ENCODE results near the gene DES.
"Not testable (repeated sequence)": the region's sequence is repeated elsewhere in the genome, so short reads cannot be mapped to it uniquely, and the experiment has no call there.

Gene DES

GRCh38 chr2:219388121-219388906 lies 29.9 kb upstream of the DES start:
- Mint-ChIP-seq H3K4me3 (peak overlapping the region; percentile 65), H3K36me3 (ENCODE audit: low read depth) (peaks cover 44% of the 10 kb centered on the region), H3K27ac (peak overlapping the region; percentile 88), H3K4me1 (ENCODE audit: low read depth) (peaks cover 44% of the 10 kb centered on the region), H3K9me3 (no peaks in the 10 kb centered on the region), H3K27me3 (peaks cover 5% of the 10 kb centered on the region)
- intact Hi-C loops (cut with micrococcal nuclease) = loop anchor here (1.0 to 10.0 kb wide), 4 partner anchors 10 to 214 kb away; partner anchors contain the start of genes CNPPD1, DNAJB2, GMPPA and RETREG2

DNA sequence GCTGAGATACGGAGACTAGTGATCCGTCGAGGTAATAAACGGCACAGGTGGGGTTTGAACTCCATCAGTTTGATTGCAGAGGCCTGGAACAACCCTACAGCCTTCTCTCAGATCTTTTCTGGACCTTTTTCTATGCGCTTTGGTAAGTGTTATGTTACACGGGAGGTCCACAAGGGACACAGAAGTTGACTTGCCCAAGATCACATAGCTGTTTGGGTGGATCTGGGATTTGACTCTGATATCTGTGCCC lies 29.3 kb upstream of the DES start:
- Mint-ChIP-seq H3K9me3 (peaks cover 5% of the 10 kb centered on the region), H3K36me3 (ENCODE audit: low read depth) (peaks cover 42% of the 10 kb centered on the region), H3K4me1 (ENCODE audit: low read depth) (peaks cover 42% of the 10 kb centered on the region), H3K4me3 (no peak overlapping the region), H3K27me3 (peaks cover 7% of the 10 kb centered on the region), H3K27ac (peak overlapping the region; percentile 88)
- intact Hi-C loops (cut with micrococcal nuclease) = loop anchor here (1.0 to 10.0 kb wide), 4 partner anchors 9 to 214 kb away; partner anchors contain the start of genes CNPPD1, DNAJB2, GMPPA and RETREG2

GRCh38 chr2:219392754-219393153 lies 25.4 kb upstream of the DES start:
- Mint-ChIP-seq H3K27me3 (peaks cover 10% of the 10 kb centered on the region), H3K9me3 (peaks cover 12% of the 10 kb centered on the region), H3K4me3 (no peak overlapping the region), H3K36me3 (ENCODE audit: low read depth) (peaks cover 16% of the 10 kb centered on the region), H3K4me1 (ENCODE audit: low read depth) (peaks cover 40% of the 10 kb centered on the region), H3K27ac (no peak overlapping the region)
- intact Hi-C loops (cut with micrococcal nuclease) = no loop called here

DNA sequence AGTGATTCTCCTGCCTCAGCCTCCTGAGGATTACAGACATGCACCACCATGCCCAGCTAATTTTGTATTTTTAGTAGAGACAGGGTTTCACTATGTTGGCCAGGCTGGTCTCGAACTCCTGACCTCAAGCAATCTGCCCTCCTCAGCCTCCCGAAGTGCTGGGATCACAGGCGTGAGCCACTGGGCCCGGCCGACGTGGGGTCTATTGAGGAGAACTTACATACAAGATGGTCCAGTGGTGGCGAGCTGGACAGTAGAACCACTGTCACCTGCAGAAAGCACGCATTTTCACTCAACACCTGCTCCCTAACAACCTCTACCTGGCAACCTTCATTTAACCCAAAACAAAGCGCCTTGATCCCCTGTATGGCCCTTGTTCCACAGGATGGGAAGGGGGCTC lies 23.1 kb upstream of the DES start:
- not testable (repeated sequence) for H3K27me3 Mint-ChIP-seq, H3K4me3 Mint-ChIP-seq
- Mint-ChIP-seq H3K27ac (peak overlapping the region; percentile 65), H3K4me1 (ENCODE audit: low read depth) (peaks cover 56% of the 10 kb centered on the region), H3K36me3 (ENCODE audit: low read depth) (peaks cover 18% of the 10 kb centered on the region), H3K9me3 (peaks cover 12% of the 10 kb centered on the region)
- intact Hi-C loops (cut with micrococcal nuclease) = loop anchor here (5.0 kb wide), 1 partner anchor 202 kb away; the partner anchor contains the start of gene STK11IP

- intact Hi-C loops (cut with micrococcal nuclease) = loop anchor here (5.0 kb wide), 1 partner anchor 202 kb away; the partner anchor contains the start of gene STK11IP
- H3K36me3 Mint-ChIP-seq (ENCODE audit: low read depth) = peaks cover 22% of the 10 kb centered on the region
- peaks cover 10% of the 10 kb centered on the region for H3K27me3 Mint-ChIP-seq
- no peak overlapping the region for H3K4me3 Mint-ChIP-seq
- peaks cover 62% of the 10 kb centered on the region for H3K4me1 Mint-ChIP-seq (ENCODE audit: low read depth)
- peak overlapping the region; percentile 9 for H3K27ac Mint-ChIP-seq
- H3K9me3 Mint-ChIP-seq = peaks cover 12% of the 10 kb centered on the region
These were observed 22.6 kb upstream of the DES start for GRCh38 chr2:219395609-219396008.

DNA sequence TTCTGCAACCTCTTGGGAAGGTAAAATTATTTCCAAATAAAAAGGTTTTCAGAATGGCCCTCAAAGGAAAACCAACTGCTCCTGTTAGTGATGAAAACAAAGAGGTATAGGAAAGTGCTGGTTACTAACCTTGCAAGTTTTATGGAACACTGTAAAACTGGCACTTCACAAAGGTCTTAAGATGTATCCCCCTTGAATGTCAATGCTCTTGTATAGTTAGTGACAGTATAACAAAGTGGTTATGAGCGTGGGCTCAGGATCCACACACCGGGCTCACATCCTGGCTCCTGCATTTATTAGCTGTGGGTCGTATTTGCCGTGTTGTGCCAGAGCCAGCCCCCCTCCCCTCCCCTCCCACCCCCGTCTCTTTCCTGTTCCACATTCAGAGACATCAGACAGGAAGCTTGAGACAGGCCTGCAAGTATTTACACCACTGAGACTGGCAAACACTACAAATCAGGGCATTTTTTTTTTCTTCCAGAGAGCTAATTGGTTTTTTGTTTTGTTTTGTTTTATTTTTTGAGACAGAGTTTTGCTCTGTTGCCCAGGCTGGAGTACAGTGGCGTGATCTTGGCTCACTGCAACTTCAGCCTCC lies 21.2 kb upstream of the DES start:
- Mint-ChIP-seq H3K36me3 (ENCODE audit: low read depth) (peaks cover 22% of the 10 kb centered on the region), H3K4me3 (peak overlapping the region; percentile 39), H3K27me3 (peaks cover 10% of the 10 kb centered on the region), H3K27ac (peak overlapping the region; percentile 99), H3K4me1 (ENCODE audit: low read depth) (peaks cover 68% of the 10 kb centered on the region), H3K9me3 (peaks cover 12% of the 10 kb centered on the region)
- intact Hi-C loops (cut with micrococcal nuclease) = loop anchor here (5.0 kb wide), 1 partner anchor 200 kb away; the partner anchor contains the start of gene STK11IP

DNA sequence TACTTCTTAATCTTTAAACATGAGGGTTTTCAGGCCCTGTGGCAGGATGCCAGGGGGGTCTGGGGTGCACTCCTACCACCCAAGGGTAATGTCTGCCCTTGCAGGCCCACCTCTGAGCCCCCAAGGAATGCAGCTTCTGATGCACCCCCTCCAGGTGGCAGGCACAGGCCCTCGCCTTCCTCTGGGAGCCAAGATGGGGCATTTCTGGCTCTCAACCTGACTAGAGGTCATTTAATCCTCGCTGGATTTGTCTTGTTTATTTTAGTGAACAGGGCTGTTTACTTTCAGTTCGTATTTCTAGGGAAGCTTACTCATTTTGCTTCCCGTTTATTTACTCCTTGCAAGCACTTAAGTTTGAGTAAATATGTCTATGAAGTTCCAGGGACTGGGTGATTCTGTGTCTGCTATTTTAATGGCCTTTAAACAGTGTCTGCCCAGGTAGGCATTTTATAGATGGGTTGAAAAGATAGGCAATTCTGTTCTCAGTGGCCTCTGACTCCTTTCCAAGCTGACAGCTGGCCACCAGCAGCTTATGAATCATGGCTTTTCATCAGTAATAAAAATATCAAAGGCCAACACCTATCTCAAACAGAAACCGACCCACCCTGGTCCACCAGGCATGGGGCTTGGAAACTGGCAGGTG lies 19.3 kb upstream of the DES start:
- peaks cover 19% of the 10 kb centered on the region for H3K36me3 Mint-ChIP-seq (ENCODE audit: low read depth)

GRCh38 chr2:219399716-219400478 lies 18.3 kb upstream of the DES start:
- intact Hi-C loops (cut with micrococcal nuclease) = loop anchor here (5.0 kb wide), 1 partner anchor 197 kb away; the partner anchor contains the start of gene STK11IP
- H3K9me3 Mint-ChIP-seq = no peaks in the 10 kb centered on the region
- peak overlapping the region; percentile 99 for H3K27ac Mint-ChIP-seq
- H3K27me3 Mint-ChIP-seq = peaks cover 11% of the 10 kb centered on the region
- peaks cover 83% of the 10 kb centered on the region for H3K4me1 Mint-ChIP-seq (ENCODE audit: low read depth)
- peaks cover 14% of the 10 kb centered on the region for H3K36me3 Mint-ChIP-seq (ENCODE audit: low read depth)
- no peak overlapping the region for H3K4me3 Mint-ChIP-seq

More for the DNA sequence above, 19.3 kb upstream of the DES start:
- Mint-ChIP-seq H3K4me3 (peak overlapping the region; percentile 37), H3K9me3 (peaks cover 7% of the 10 kb centered on the region), H3K27ac (peak overlapping the region; percentile 99), H3K27me3 (peaks cover 5% of the 10 kb centered on the region), H3K4me1 (ENCODE audit: low read depth) (peaks cover 84% of the 10 kb centered on the region)
- intact Hi-C loops (cut with micrococcal nuclease) = loop anchor here (1.0 to 5.0 kb wide), 2 partner anchors 11 to 198 kb away; partner anchors contain the start of gene STK11IP

GRCh38 chr2:219400562-219400961 lies 17.6 kb upstream of the DES start:
- intact Hi-C loops (cut with micrococcal nuclease) = no loop called here
- peaks cover 13% of the 10 kb centered on the region for H3K27me3 Mint-ChIP-seq
- H3K27ac Mint-ChIP-seq = peak overlapping the region; percentile 99
- peaks cover 14% of the 10 kb centered on the region for H3K36me3 Mint-ChIP-seq (ENCODE audit: low read depth)
- H3K9me3 Mint-ChIP-seq = no peaks in the 10 kb centered on the region
- no peak overlapping the region for H3K4me3 Mint-ChIP-seq
- peaks cover 81% of the 10 kb centered on the region for H3K4me1 Mint-ChIP-seq (ENCODE audit: low read depth)

DNA sequence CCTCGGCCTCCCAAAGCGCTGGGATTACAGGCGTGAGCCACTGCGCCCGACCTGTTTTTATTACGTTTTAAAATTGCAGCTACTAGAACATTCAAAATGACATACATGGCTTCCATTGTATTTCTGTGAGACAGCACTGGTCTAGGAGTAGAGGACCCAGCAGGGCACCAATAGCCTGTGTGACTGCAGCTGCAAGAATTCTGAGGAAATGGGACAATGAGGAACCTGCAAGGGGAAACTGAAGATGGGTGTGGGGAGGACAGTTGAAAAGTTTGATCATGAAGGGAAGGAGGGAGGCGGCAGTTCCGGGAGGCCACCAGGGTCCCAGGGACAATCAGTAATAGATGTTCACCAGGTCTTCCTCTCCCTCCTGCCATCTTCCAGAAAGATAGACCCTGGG lies 16.6 kb upstream of the DES start:
- Mint-ChIP-seq H3K9me3 (no peaks in the 10 kb centered on the region), H3K4me1 (ENCODE audit: low read depth) (peaks cover 75% of the 10 kb centered on the region), H3K27ac (peak overlapping the region; percentile 99), H3K4me3 (peak overlapping the region; percentile 61), H3K27me3 (peaks cover 13% of the 10 kb centered on the region), H3K36me3 (ENCODE audit: low read depth) (peaks cover 14% of the 10 kb centered on the region)
- intact Hi-C loops (cut with micrococcal nuclease) = loop anchor here (2.0 kb wide), 1 partner anchor 129 kb away; no protein-coding TSS in a partner anchor

DNA sequence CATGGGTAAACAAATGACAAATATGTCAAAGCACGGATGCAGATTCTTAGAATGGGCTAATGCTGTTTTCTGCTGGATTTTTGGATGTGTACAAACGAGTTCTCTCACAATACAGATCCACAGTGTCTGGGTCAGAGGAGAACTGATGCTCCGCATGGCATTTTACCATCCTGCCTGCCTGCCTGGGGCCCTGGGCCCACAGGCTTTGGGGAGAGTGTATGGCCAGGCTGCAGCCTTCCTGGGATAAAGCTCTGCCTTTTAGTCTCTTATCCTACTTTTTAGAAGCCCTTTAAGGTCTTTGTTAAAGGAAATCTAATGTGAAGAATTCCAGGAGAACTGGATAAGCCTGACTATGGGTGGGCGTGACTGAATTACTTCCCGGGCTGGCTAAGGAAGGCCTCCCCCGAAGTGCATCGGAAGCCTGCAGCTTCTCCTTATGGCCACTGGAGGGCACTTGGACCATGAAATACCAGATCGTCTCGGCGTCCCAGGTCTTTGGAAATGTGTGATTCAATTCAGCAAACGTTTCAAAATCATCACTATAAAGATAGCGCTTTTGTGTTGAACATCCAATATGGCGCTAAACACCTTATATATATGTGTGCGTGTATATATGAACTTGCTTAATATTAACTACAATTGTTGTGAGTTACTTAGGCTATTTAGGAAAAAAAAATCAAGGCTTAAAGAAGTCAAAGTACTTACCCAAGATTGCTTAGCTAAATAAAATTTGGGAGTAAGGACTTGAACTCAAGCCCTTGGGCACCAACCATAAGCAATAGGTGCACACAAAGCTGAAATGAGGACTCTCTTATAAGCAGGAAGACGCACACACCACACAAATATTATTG lies 15.3 kb upstream of the DES start:
- Mint-ChIP-seq H3K4me3 (no peak overlapping the region), H3K36me3 (ENCODE audit: low read depth) (peaks cover 7% of the 10 kb centered on the region), H3K27me3 (peaks cover 16% of the 10 kb centered on the region), H3K27ac (peak overlapping the region; percentile 99), H3K9me3 (no peaks in the 10 kb centered on the region), H3K4me1 (ENCODE audit: low read depth) (peaks cover 72% of the 10 kb centered on the region)
- intact Hi-C loops (cut with micrococcal nuclease) = loop anchor here (1.0 to 2.0 kb wide), 2 partner anchors 30 to 128 kb away; no protein-coding TSS in a partner anchor

- peak overlapping the region; percentile 66 for H3K27ac Mint-ChIP-seq
- H3K9me3 Mint-ChIP-seq = no peaks in the 10 kb centered on the region
- H3K4me3 Mint-ChIP-seq = no peak overlapping the region
- H3K4me1 Mint-ChIP-seq (ENCODE audit: low read depth) = peaks cover 67% of the 10 kb centered on the region
- H3K36me3 Mint-ChIP-seq (ENCODE audit: low read depth) = peaks cover 7% of the 10 kb centered on the region
- intact Hi-C loops (cut with micrococcal nuclease) = loop anchor here (1.0 to 2.0 kb wide), 2 partner anchors 29 to 127 kb away; no protein-coding TSS in a partner anchor
- peaks cover 24% of the 10 kb centered on the region for H3K27me3 Mint-ChIP-seq
These were observed 14.3 kb upstream of the DES start for GRCh38 chr2:219403861-219404260.

All from dendritic cell treated with granulocyte-macrophage colony-stimulating factor and Interleukin-4, amounts not matched to agents 40 ng/mL and 50 ng/mL, for 4 days (primary cell).